ENCODE data around the gene IL36G.

IL36G gene

DNA sequence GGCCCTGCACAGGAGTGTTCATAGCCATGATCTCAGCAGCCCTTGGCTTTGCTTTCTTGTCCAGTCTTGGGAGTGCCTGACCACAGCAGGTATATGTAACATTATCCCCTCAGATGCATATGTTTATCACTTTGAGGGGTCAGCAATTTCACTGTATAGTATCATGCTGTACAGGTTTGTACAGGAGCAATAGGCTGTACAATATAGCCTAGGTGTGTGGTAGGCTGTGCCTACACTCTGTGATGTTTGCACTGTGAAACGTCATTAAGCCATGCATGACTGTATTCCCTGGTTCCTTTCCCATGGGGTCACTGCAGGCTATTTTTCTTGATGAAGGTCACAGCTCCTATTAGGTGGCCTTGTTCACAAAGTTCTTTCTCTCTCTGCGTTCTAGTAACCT, 4.7 kb upstream of the IL36G start:
- DNase-seq = peak; percentile 56

DNA sequence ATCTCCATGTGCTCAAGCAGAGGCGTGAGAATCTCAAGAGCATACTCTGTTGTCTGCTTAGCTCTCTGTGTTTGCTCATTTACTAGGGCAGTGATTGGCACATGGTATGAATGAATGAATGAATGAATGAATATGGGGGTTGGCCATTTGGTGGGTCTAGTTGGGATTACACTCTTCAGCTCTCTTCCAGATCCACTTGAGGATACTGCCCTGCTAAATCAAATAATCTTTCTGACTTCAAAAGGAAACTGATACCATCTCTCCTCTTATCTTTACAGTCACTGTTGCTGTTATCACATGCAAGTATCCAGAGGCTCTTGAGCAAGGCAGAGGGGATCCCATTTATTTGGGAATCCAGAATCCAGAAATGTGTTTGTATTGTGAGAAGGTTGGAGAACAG, 1.9 kb downstream of the IL36G start:
- DNase-seq = no peak

DNA sequence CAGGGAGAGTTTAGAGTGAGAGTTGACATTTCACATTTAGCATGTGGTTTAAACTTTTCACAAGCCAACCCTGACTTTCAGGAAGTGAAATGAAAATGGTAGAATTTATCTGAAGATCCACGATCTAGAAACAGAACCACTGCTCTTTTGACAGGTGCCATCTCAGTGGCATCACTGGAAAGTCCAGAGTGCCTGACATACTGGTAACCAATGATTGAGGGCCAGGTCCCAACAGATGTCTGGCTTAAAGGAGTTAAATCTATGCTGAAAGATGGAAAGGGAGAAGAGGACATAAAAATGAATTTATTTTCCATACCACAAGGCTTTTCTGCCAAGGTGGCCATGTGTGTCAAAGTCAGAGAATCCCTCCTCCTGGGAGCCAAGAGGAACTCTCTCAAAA, 2.7 kb downstream of the IL36G start:
- DNase-seq = no peak

DNA sequence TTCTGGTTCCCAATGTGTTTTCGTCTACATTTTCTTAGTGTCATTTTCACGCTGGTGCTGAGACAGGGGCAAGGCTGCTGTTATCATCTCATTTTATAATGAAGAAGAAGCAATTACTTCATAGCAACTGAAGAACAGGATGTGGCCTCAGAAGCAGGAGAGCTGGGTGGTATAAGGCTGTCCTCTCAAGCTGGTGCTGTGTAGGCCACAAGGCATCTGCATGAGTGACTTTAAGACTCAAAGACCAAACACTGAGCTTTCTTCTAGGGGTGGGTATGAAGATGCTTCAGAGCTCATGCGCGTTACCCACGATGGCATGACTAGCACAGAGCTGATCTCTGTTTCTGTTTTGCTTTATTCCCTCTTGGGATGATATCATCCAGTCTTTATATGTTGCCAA, 7.3 kb downstream of the IL36G start:
- no peak for DNase-seq

DNA sequence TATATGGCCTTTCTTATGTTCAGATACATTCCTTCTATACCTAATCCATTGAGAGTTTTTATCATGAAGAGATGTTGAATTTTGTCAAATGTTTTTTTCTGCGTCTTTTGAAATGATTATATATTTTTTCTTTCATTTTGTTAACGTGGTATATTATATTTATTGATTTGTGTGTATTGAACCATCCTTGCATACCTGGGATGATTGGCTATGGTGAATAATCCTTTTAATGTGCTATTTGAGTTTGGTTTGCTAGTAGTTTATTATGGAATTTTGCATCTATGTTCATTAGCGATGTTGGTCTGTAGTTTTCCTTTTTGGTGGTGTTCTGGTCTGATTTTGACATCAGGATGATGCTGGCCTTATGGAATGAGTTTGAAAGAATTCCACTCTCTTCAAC, 11.8 kb downstream of the IL36G start:
- DNase-seq = no peak

DNA sequence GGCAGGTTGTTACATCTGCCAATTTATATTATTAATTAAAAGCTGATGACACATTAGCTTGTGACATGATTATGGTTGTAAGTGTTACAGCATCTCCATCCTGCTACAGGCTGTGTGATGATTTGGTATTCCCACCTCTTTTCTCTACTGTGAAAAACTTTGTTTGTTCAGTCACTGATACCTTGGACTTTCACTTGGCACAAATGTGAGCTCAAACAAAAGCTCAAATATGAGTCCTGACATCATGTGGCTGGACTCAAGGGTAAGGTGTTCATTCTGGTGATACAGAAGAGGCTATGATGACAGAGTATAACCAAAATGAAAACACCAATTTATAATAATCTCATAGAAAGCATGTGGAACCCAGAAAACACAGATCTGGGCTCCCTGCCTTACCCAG, 16.0 kb downstream of the IL36G start:
- DNase-seq = peak; percentile 68

DNA sequence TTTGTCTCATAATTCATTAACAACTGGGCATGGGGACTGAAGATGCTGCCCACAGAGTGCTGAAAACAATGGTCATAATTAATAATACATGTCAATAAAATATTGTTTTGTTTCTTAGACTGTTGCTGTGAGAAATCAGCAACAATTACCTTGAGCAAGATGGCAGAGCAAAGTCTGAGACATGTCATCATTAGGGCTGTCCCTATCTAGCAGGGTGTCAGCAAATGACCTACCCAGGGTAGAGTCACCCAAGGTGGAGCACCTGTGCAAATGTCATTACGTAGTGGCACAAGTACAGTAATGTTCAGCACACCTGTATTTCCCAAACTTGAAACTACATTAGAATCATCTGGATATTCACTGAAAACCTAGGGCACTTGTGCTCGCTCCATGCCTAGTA, 16.8 kb downstream of the IL36G start:
- no peak for DNase-seq

DNA sequence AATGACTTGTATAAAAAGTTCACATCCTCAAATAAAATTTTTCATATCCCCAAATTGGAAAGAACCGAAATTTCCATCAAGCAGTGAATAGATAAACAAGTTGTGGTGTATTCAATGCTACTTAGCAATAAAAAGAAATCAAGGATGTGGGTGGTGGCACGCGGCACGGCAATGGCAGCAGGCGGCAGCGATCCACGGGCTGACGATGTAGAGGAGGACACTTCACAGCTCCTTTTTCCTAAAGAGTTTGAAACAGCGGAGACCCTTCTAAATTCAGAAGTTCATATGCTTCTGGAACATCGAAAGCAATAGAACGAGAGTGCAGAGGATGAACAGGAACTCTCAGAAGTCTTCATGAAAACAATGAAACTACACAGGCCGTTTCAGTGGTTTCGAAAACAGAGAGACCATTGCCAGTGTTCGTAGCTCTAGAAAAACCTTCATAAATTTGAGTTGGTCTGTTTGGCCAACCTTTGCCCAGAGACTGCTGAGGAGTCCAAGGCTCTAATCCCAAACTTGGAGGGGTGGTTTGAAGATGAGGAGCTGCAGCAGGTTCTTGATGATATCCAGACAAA, 17.6 kb downstream of the IL36G start:
- DNase-seq = no peak

DNA sequence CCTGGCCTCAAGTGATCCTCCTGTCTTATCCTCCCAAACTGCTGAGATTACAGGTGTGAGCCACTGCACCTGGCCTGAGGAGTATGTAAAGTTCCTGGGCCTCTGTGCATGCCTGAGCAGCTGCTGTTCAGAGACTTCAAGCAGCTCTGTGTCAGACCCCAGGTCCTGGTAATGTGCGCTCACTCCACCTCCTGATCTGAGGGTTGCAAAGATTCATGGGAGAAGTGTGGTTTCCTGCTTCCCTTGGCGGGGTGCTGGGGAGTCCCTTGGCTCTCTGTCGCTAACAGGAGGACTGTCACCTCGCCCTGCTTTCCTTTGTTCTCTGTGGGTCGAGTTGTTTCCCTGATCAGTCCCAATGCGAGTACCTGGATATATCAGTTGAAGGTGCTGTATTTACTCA, 18.8 kb downstream of the IL36G start:
- DNase-seq = no peak

DNA sequence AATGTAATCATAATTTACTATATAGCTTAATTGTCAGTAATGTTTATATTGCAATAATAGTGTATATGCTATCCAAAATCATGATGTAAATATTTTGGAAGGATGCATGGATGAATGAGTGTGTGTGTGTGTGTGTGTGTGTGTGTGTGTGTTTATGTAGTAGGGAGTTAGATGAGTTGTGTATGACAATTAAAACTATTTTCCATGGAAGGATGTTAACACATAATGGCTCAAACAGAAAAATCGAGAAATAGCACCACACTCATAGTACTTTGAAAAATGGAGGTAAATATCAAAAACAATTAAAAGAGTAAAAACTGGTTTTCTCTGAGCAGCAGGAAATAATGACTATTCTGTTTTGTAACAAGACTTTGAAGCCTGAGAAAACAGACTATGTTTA, 19.3 kb downstream of the IL36G start:
- DNase-seq = no peak

DNA sequence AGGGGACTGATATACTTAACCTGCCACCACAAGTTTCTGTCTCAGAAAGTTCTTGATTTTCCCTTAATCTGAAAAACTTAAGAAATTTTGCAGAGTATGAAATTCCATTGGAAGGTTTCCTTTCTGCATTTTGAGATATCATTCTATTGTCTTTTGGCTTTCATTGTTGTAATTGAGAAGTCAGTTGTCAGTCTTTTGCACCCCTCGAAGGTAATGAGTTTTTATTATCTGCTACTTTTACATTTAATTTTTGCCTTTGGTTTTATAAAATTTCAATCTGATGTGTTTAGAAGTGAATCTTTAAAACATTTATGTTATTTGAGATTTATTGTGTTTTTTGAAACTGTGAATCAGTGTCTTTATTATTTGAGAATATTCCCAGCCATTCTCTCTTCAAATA, 22.6 kb downstream of the IL36G start:
- peak; percentile 31 for DNase-seq

DNA sequence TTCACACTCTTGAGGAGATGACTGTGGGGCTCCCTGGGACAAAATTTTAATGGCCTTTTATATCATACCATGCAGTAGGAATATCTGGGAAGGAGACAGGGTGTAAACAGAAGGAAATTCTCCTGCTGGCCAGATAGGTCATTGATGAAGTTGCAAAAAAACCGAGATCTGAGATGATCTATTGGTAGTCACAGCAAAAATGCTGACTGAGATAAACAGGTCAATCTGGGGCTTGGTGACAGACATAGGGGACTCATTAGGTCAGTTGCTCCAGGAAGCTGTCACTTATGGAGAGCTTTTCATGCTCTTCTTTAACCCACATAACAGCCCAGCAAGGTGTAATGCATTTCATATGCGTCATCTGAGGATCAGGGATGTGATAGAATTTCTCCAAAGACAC, 24.9 kb downstream of the IL36G start:
- DNase-seq = no peak

DNA sequence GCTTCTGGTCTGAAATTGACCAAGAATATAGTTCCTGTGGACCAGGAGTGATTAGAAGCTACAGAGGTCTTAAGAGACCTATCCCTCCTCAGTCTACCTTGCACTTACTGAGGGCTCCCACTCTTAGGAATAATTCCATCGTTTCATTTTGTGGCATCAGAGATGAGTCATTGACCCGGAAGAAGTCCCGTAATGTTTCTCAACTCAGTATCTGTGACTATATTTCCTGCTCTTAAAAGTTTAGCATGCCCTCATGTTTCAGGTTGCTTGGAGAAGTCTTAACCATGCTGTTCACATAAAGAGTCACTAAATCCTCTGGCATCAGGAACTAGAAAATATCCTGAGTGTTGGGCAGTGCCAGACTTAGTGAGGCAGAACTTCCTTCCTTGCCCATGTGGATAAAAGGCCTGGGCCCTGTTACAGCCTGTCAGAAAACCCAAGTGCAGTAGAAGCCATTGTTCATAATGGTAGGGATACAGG, 27.3 kb downstream of the IL36G start, which contains the start of gene IL36A:
Gene IL36A, plus strand, starts transcription at position 430 of the 480 bp plus-strand sequence. CDS start 413 bp downstream, outside the sequence.
- no peak for DNase-seq

DNA sequence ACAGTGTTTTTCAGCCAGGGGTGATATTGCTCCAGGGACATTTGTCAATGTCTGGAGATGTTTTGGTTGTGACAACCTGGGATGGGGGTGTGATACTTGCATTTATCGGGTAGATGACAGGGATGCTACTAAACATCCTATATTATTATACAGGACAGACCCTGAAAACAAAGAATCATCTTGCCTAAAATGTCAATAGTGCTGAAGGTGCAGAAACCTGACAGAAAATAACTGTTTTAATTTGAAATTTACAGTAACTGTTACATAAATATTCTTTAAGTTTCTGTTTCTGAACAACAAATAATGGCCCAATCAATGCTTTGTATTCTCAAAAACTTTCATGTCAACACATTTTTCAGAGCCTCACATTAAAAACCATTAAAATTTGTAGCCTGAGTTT, 29.4 kb downstream of the IL36G start:
- DNase-seq = no peak

DNA sequence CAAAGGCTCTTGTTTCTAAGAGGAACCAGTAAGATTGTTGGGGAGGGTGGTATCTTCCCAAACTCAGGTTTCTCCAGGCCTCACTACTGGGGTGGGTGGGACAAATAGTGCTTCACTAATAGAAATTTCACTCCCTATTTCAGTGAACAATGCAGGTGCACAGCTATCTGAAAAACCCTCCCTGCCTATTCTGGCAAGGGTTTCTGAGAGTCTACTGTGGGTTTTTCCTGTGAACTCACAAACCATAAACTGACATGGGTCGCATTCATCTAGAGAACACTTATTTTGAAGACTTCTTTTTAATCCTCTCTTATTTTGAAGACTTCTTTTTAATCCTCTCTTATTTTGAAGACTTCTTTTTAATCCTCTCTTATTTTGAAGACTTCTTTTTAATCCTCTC, 31.8 kb downstream of the IL36G start:
- no peak for DNase-seq

DNA sequence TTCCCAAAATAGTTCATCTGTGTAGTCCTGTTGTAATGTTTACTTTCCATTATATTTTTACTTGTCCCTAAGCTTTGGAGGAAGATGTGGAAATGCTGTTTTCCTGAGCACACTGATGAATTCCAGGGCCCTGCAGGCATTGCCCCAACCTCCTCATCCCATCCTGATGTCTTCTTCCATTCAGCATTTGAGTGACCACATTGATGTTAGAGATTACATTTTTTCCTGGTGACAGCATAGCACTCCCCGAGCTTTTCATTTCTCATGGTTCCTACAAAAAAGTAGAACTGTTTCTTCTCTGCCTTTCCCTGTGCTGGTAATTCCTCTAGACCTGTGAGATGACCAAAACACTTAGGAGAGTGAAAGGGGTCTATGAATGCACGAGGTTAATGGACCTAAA, 32.3 kb downstream of the IL36G start:
- no peak for DNase-seq

DNA sequence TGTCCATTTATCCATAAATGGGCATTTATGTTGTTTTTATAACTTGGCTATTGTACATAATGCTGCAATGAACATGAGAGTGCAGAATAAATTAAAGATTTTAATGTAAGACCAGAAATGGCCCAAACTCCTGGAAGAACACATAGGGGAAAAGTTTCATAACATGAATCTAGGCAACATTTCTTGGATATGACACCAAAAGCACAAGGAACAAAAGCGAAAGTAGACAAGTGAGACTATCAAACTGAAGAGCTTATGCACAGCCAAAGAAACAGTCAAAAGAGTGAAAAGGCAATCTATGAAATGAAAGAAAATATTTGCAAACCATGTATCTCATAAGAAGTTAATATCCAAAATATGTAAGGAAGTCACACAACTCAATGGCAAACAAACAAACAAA, 33.3 kb downstream of the IL36G start:
- DNase-seq = no peak

DNA sequence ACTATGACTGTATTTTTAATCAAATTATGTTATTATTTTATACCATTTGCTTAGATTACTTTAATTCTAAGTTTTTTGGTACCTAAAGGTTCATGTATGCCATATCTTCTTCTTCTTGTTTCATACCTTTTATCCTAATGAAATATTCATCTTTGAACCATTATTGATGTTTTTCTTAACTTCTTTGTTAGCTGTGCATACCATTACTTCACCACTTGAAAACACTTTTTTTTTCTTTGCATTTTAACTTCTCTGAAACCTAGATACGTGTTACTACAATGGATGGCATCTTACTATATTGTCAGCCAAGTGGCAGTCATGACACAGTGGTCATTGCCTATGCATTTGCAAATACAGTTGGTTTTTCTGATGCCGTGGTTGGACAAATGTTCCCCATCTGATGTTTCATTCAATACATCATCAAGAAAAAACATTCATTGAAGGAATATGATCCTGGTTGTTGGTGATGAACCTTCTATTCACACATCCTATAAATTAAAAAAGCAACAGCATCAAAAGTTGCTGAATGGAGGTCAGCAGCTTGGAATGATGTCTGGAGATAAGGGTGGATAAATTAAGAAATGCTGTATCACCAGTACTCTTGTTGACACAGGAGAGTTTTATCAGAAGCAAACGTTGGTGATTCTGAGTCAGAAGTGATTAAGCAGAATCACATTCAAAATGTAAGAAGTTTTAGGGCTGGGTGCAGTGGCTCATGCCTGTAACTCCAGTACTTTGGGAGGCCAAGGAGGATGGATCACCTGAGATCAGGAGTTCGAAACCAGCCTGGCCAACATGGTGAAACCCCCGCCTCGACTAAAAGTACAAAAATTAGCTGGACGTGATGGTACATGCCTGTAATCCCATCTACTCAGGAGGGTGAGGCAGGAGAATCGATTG, 34.9 kb downstream of the IL36G start:
- no peak for DNase-seq

DNA sequence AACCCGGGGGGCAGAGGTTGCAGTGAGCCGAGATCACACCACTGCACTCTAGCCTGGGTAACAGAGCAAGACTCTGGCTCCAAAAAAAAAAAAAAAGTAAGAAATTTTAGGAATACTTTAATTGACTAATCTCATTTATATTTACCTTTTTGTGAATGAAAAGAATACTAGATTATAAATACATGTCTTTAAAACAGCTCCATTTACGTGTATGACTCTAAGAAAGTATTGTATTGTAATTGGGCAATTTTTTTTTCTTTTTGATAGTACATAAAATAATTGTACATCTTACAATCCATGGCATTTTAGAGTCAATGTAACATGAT, 35.5 kb downstream of the IL36G start:
- DNase-seq = no peak

DNA sequence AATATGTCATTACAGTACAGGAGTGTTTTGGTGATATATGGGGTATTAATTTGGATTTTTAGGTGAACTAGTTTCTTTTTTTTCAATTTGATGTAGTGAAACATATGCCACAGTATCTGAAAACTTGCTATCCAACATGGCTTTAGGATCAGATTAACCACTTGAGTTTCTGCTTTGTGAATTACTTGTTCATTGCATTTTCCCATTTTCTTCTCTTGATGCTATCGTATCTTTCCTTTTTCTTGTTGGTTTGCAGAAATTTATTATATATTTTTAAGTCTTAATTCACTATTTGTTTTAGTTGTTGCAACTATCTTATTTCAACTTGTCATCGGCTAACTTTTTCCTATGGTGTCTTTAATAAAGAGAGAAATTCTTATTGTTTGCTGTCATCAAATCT, 36.3 kb downstream of the IL36G start:
- no peak for DNase-seq

DNA sequence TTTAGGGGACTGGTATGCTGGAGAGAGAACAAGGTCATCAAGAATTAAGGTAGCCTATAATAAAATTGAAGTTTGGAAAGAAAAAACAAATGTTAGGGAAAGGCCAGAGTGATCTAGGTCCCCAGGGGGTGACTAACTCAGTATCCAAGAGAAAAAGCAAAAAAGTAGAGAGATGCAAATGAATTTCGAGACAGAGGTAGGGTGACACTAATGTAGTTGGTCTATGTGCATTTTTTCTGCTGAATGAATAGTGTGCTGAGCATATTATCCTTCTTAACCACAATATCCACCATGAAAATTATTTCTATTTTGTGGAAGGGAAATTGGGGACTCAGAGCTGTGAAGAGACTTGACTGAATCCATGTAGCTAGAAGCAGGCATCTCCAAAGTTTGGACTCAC, 37.2 kb downstream of the IL36G start:
- no peak for DNase-seq

DNA sequence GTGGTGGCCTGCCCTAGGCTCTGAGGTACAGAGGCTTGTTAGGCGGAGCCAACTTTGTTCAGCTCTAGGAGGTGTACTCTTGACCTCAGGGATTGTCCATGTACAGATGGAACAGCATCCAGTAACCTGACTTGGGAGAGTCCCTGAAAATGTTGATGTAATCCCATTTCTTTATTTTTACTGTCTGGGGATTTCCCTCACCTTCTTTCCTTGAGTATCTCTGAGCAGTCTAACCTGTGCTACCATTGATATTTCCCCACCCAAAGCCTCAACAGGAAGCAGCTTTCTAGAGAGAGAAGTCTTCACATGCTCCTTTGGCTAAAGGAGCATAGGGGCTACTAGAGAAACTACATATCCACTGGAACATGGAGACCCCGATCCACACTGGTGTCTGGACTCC, 37.8 kb downstream of the IL36G start:
- no peak for DNase-seq

DNA sequence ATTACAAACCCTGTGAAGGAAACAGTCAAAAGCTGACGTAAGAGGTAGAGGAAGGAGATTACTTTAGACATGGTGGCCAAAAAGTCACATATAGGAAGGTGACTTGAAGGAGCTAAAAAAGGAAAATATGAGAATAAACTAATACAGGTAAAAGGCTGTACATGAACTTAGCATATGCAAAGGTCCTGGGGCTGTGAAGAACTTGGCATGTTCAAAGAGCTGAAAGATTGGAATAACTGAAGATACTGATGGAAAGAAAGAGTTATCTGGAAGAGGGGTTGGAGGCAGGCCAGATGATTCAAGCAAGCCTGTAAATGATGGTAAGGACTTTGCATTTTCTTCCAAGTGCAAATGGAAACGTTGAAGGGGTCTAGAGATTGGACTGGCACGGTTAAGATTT, 40.7 kb downstream of the IL36G start:
- DNase-seq = no peak

DNA sequence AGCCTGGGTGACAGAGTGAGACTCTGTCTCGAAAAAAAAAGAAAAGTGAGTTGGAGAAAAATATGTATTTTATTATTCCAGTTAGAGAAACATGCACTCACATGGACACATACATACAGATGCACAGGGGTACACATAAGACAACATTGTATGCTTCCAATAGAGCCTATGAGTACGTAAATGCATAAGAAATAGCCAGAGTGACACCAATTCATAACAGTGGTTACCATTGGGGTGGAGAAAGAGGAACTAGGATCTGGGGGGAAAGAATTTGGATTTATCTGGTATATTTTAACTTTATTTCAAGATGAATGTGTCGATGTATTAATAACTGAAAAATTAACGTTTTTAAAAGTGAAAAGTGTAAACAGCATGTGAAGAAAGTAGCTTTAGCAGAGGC, 43.5 kb downstream of the IL36G start:
- DNase-seq = no peak

DNA sequence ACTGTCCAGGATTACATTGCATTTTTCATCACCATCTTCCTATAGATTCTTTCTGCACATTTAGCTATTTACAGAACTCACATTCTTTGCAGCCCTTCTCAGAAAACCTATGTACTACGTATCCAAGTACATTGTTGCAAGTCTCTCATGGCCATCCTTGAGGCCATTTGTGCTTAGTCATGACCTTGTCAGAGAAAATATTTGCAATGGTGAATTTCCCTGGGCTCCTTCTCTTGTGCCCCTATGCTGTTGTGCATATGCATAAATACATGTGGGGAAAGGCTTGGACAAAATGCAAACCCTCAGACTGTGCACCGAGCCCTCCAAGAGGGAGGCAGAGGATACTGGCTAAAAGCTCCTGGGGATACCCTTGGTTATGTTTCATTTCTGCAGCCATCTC, 47.0 kb downstream of the IL36G start:
- DNase-seq = no peak
